NCI-H1105 (cell line): ENCODE measurements around the gene NDUFS6.
"Not testable (repeated sequence)": the region's sequence is repeated elsewhere in the genome, so short reads cannot be mapped to it uniquely, and the experiment has no call there.

ENCODE experiments used
- DNase-seq: peaks from one replicate; lab custom pipeline; 2025; lab: John Stamatoyannopoulos, UW

The NDUFS6 gene

DNA sequence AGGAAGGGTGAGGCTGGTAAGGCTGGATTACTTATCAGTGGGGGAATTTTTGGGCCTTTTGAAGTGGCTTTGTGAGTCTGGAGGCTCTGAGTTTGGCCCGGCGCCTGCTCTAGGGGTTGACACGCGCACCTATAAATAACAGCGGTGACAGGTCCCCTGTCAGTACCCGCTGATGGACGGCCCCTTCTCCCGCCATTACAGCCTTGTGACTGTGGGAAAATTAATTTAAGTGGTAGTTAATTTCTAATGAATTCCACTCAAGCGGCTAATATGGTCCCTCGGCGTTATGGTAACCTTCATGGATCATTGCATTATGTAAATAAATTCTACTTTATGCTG lies 18.0 kb upstream of the NDUFS6 start:
- peak; percentile 60 for DNase-seq

DNA sequence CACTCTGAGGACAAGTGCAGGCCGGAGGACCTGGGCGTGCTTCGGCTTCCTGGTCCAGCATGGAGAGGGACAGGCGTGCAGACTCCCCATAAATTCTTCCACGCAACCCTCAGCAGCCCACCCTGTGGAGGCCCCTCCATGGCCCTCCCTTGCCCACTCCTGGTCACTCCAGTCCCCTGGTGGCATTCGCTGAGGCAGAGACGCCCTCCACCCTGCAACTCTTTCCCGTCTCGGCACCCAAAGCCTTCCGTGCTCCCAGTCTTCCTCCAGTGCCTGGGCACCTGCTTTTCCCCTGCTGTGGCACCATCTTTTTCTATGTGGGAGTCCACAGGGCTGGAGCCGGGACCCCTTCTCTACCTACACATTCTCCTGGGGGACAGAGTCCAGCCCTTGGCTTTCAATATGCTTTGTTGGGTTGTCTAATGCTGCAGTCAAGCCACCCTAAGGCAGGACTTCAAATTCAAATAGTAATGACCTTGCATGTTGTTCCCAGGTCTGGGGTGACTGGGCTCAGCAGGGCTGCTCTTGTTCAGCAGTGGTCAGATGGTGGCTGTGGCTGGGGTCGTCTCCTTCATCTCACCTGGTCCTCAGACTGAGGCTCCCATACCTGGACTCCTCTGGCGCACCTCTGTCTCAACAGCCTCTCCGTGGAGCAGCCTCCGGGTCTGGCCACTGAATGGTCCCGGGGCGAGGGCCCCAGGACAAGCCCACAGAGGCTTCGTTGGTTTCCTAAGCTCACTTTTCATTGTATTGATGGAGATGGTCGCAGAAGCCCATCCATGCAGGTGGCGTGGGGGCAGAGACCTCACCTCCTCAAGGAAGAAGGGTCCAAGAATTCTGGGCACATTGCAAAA lies 16.8 kb upstream of the NDUFS6 start:
- no peak for DNase-seq

DNA sequence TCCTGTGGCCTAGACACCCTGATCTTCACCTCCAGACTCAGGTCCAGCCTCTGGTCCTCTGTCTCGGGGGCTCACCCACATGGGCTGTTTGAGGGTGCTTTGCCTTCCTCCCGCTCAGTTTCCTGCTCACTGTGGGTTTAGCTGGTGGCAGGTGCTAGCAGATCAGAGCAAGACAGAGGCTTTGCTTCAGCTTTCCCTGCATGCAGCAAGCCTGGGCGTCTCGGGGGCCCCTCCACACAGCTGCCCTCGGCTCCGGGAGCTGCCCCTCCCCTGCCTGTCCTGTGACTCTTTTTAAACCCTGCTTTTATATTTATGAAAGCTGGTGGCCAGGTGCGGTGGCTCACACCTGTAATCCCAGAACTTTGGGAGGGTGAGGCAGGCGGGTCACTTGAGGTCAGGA lies 16.1 kb upstream of the NDUFS6 start:
- no peak for DNase-seq

DNA sequence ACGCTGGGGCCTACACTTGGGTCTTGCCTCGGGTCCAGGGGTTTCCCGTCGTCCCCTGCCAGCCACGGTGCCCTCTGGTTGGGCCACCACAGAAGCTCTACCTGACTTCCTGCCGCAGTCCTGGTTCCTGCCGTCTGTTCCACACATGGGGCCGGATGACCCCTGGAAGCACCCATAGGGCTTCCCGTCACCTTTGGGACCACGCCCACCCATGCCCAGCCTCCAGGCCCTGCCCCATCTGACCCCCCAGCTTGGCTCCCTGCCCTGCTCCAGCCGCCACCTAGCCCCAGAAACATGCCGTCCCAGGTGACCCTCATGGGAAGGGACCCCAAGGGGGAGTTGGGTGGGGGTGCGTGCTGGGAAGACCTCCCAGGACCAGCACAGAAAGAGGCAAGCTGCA lies 15.2 kb upstream of the NDUFS6 start:
- no peak for DNase-seq

DNA sequence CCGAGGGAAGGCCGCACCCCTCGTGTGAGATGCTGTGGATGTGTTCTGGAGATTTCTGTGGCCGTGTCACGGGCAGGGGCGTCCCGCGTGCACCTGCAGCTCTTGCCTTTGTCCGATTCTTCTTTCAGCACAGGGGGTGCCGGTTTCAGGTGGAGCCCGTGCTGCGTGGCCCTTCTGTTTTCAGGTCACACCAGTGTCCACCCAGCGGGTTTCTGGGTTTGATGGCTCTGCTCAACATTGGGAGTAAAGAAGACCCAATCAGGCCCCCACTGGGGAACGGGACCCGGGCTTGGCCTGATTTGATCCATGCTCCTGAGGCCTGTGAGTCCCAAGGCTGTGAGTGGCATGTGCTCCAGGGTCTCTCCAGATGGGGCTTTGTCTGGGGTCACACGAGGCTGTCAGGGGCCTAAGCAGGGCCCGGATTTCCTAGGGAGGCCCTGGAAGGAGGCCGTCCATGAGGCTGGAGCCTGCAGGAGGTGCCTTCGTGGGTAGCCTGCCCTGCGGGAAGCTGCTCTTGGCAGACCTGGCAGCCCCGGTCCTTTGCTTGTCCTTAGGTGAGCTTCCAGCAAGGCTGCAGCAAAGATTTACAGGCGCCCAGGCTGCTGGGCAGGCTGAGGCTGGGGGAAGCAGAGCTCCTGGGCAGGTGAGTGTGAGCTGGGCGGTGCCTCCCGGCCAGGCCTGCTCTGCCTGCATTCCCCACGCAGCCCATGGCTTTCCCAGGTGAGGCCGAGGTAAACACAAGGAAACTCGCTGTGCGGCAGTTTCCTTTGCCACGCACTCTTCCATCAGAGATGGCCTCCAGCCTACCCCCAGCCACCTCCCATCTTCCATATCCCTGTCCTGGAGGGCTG lies 14.4 kb upstream of the NDUFS6 start:
- DNase-seq, result no peak

DNA sequence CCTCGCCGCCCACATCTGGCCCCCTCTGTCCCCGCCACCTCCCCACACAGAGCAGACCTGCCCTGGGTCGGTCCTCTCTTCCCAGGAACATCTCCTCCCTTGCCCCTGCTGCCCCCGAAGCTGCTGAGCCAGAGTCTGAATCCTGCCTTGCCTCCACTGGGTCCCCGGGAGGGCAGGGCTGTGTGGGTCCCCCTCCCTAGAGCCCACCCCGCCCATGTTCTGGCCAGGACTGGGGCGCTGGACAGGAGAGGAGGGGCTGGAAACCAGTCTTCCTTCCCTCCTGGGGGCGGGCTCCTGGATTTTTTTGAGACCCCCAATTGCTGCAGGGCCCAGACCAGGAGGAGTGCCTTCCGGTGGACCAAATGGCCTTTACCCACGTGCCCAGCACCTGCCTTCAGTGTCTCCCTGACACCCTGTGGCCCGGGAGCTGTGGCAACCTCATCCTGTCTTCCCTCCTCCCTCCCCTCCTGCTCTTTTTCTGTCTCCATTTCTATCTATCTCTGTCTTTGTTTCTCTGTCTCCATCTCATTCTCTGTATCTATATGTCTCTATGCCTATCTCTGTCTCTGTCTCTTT lies 13.6 kb upstream of the NDUFS6 start:
- no peak for DNase-seq

DNA sequence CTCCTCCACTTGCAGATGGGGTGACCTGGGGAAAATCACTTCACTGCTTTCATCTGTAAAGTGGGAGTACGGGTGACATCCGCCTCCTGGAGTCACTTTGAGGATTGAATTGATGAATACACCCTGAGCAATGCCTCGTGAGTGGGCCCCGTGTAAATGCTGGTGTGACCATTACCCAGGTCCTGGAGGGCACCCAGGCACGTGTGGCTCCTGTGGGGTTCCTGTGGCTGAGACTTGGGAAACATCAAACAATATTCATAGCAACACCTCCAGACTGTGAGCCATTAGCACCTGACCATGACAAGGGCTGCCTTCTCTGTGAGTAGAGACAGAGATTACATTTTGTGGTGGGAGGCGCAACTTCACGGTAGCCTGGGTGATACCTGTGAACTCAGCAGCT lies 13.0 kb upstream of the NDUFS6 start:
- no peak for DNase-seq

DNA sequence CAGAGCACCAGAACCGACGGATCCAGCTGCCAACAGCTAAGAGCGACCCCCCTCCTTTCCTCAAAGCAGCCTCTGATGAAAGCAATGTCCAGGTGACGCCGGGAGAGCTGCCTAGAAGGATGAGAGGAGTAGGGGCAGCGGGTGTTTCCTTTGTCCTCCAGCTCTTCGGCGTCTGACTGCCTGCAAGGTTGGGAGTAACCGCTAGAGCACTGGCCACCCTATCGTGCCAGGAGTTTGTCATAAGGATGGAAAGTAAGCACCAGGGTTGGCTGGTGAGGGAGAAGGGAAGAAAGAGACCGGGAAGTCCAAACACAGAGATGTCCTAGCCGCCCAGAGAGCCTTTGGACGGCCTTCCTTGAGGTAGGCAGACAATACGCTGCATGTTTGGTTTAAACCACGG lies 12.4 kb upstream of the NDUFS6 start:
- DNase-seq, result no peak

DNA sequence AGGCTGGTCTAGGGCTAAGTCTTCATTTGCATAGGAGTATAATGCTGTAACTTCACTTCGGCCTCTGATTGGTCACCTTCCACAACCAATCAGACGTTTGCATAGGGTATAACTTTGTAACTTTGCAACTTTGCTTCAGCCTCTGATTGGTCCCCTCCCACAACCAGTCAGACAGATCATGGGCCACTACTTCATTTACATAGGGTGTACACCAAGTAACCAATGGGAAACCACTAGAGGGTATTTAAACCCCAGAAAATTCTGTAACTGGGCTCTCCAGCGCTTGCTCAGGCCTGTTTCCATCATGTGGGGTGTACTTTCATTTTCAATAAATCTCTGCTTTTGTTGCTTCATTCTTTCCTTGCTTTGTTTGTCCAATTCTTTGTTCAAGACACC lies 11.8 kb upstream of the NDUFS6 start:
- not testable (repeated sequence) for DNase-seq

DNA sequence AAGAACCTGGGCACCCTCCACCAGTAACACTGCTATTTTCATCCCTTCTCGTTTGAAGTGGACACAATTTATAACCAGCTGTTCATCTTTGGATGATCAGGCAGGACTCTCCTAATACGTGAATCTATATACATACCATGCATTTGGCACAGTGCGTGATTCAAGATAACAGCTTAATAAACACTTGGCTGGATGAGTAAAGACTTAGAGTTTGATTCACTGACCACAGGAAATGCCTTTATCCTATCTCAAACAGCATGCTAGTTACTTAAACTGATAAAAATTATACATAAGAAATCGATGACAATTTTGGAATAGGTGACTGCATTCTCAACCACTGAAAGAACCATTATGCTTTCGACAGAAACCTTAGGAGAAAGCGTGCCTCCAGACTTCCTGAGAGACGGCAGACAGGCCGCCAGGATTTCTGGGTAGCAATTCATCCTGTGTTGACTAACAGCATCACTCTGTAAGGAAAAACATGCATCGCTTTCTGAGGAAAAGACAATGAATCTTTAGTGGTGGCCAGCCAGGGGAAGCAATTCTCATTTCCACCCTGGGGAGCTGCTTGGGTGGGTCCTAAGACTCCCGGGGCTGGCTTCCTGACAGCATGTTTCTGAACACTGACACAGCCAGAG lies 11.3 kb upstream of the NDUFS6 start:
- no peak for DNase-seq

DNA sequence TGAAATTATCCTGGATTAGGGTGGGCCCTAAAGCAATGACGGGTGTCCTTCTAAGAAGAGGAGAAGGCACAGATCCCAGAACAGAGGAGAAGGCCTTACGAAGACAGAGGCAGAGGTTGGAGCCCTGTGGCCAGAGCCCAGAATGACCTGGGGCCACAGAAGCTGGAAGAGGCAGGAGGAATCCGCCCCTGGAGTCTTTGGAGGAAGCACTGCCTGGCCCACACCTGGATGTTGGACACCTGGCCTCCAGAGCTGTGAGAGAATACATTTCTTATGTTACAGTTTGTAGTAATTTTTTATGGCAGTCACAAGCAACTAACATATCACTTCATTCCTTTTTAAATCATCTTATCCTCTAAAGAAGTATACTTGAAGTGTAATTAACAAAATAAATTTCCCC lies 10.0 kb upstream of the NDUFS6 start:
- no peak for DNase-seq

DNA sequence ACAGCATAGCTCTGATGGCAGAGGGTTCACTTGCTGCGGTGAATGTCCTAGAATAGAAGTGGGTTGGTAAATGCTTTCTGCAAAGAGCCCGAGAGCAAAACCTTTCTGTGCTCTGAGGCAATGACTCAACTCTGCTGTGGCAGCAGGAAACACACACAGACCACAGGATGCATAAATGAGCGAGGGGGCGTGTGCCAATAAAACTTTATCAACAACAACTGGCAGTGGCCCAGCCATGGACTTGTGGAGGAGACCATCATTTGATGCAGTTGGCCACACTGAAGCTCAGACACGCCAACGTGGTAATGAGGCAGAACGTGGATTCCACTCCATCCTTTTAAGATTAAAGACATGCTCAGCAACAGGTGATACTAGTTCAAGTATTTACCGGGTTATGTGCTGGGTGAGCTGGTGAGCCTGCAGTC lies 8.4 kb upstream of the NDUFS6 start:
- DNase-seq, result no peak

DNA sequence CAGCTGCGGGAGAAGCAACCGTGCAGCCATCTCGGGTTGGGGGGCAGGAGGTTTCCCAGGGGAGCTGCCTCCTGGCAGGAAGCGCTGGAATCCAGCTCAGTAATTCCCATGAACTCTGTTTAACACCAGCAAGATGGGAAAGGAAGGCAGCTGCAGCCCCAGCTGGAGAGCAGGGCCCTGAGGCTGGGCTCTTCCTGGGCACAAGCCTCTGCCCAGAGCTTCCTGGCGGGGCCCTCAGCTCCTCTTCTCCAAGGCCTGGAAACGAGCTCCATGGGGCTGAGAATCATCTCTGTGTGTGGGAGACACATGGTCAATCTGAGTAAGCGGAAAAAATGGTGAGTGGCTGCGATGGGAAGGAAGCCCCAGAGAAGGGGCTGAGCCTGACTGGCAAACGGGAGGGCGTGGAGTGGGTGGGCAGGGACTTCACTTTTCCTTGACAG lies 7.9 kb upstream of the NDUFS6 start:
- DNase-seq, result no peak

DNA sequence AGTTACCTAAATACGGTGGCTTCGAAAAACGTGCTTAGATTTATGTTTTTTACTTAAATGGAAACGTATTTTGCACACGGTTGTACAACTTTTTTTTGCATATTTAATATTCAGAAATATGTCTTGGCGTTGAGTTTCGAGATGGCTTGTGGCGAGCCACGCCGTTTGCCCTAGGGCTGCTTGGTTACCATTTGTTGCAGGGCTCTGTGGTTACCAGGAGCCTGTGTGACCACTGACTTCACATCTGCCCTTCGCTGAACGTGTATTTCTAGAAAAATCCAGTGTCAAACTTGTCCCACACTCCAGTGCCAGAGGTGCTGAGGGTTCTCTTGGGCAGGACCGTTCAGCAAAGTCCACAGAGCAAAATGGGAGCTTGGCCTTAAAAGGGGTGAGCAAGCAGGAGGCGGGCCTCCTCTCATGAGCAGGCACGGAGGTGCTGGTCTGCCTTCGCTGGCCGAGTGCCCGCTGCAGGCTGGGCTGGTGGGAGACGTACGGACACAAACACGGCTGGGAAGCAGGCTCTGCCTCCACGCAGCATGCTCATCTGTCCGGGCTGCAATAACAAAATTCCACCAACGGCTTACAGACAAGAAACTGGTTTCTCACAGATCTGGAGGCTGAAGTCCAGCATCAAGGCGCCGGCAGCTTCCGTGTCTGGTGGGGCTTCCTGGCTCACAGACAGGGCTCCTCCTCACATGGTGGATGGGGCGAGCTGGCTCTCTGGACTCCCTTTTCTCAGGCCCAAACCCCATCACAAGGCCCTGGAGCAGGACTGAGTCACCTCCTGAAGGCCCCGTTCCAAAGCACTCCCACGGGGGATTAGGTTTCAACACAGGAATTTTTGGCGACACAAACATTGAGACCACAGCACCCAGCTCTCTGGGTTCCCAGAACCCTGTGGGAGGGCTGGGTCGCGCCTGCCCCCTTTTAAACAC lies 7.0 kb upstream of the NDUFS6 start:
- no peak for DNase-seq

DNA sequence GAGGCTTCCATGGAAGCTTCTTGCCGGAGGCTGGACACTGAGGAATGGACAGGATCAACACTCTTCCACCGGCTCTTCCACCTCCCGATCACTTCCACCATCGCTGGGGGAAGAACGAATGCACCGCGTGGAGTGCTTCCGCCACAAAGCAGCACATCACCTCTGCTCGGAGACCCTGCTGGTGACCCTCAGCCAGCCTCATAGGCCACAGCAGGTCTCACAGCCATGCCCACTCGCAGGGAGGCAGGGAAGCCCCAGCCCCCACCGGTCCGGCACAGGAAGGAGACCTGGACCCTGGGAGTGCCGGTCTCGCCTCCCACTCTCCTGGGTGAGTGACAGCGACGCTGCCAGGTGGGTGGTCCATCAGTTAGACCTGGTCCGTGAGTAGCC lies 6.3 kb upstream of the NDUFS6 start:
- DNase-seq, result no peak

DNA sequence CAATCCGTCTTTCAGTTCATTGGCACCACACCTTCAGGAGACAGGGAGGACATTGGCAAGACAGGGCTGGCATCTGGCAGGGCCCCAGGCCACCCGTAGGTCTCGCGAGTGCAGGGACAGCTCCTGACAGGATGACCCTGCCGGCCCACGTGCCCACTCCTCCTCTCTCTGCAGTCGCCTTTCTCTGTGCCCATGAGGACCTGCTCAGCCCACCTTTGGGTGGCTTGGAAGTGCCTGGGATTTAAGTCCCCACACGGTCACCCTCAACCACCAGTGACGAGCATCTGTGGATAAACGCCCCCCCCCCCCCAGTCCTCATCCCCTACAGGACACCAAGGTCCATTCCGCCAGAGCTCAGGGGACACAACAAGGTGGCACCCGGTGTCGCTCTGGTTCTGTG lies 5.7 kb upstream of the NDUFS6 start:
- DNase-seq, result no peak

DNA sequence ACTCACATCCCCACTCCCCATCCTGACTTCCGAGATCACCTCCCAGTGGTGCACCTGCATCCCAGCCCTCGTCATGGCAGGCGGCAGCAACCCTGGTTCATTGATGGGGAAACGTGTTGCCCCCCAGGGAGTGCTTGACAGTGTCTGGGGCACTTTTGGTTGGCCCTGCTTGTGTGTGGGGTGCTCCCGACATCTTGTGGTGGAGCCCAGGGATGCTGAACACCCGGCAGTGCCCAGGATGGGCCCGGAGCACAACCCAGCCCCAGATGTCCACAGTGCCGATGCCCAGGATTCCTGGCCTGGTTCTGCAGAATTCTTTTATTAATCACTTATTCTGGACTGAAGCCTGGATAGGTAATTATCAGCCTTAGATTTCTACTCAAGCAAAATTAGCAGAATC lies 5.3 kb upstream of the NDUFS6 start:
- no peak for DNase-seq

DNA sequence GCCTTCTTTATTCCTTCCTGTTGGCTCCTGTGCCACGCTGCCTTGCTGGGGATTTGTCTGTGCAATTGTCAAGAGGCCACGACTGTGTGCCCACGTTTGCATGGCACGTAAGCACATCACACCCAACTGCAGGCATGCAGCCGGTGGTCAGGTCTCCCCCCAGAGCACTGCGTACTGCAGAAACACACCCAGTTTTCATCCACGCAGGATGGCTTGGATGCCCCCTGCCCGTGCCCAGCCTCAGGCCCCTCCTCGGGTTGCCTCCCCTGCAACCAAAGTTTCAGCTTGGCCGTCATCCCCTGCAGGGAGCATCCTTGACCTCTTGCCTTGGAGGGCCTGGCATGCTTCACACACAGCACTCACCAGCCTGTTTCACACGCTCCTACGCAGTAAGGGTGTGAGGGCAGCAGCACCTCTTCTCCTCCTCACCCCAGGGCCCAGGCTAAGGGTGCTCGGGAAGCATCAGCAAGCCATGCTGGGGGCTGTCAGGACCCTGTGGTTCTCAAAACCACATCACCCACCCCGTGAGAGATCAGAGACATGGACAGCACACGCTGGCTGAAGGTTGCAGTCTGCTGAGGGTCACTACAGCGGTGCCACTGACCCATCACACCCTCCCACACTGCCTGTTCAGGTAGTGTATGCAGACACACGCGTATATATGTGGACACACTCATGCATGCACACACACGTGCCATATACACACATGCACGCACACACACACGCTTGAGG lies 4.7 kb upstream of the NDUFS6 start:
- no peak for DNase-seq

DNA sequence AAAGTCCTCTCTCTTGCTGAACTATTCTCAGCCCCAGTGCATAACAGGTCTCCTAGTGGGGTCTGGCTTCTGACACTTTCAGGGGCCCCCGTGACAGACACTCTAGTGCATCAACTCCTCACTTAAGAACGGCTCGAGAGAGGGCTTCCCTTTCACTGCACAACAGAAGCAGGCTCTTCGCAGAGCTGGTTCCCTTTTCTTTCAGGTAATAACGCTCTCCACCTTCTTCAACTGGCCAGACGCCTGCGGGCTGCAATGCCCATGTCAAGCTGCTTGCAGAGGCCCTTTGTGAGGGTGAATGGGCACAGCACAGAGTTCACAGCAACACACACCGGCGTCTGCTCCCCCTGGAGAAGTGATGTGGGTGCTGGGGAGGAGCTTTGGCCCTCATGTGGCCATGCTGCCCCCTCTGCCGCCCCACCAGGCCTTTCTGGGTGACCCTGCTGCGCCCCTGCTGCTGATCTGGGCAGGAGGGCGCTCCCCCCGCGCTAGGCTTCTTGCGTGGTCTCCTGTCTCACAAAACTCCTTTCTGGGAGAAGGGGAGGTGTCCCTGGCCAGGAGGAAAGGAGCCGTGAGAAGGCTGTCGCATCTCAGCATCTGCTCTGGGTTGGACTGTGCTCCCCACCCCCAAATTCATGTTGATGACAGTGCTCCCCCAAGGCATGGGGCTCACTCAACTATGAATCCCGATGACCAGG lies 4.0 kb upstream of the NDUFS6 start:
- no peak for DNase-seq

DNA sequence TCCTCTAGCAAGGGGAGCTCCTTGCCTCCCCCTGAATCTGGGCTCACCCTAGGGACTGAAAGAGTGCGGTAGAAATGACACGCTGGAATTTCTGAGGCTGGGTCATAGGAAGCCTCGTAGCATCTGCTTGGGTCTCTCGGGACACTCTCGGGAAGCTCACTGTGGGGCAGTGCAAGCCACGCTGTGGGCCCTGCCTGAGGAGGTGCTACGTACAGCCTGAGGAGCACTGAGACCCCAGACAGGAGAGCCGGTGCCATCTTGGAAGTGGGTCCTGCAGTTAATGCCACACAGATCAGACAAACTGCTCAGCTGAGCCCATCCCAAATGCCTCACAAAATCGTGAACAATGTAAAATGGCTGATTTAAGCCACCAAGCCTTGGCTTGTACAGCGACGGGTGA lies 3.4 kb upstream of the NDUFS6 start:
- DNase-seq, result no peak
